ENCODE data around the gene TRIM3. TPM values are rescaled to one million over a fixed set of nuclear protein-coding genes. Genes with fewer than 3 reads are reported as not detected.
A peak's percentile ranks its signal among the peaks of the same experiment; 100 is the strongest.

Gene TRIM3
- total RNA-seq, 1 experiment from 2014 or later = 23.7 TPM

- DNase-seq (ENCODE audit: low read depth) = no peak
These were observed 35.7 kb downstream of the TRIM3 start for GRCh38 chr11:6437993-6438392.

GRCh38 chr11:6437423-6437822 lies 36.3 kb downstream of the TRIM3 start:
- DNase-seq (ENCODE audit: low read depth) = no peak

GRCh38 chr11:6433998-6434660 lies 39.6 kb downstream of the TRIM3 start:
- no peak for DNase-seq (ENCODE audit: low read depth)

GRCh38 chr11:6431861-6432260 lies 41.9 kb downstream of the TRIM3 start:
- peak; percentile 93 for DNase-seq (ENCODE audit: low read depth)

- DNase-seq (ENCODE audit: low read depth) = no peak
These were observed 46.2 kb downstream of the TRIM3 start for GRCh38 chr11:6427516-6427915.

GRCh38 chr11:6420677-6421076 lies 53.1 kb downstream of the TRIM3 start:
- no peak for DNase-seq (ENCODE audit: low read depth)

GRCh38 chr11:6419009-6419631 lies 54.6 kb downstream of the TRIM3 start, which contains the start of gene APBB1:
APBB1 (minus strand) TSS chr11:6419094; CDS start chr11:6411347, 7,747 bp downstream.
- peak; percentile 33 for DNase-seq (ENCODE audit: low read depth)

- DNase-seq (ENCODE audit: low read depth) = no peak
These were observed 55.2 kb downstream of the TRIM3 start for GRCh38 chr11:6418557-6419008.

GRCh38 chr11:6417907-6418556 lies 55.7 kb downstream of the TRIM3 start:
- DNase-seq (ENCODE audit: low read depth) = no peak

GRCh38 chr11:6415797-6416196 lies 57.9 kb downstream of the TRIM3 start:
- no peak for DNase-seq (ENCODE audit: low read depth)

GRCh38 chr11:6414874-6415328 lies 58.8 kb downstream of the TRIM3 start:
- DNase-seq (ENCODE audit: low read depth) = no peak

- no peak for DNase-seq (ENCODE audit: low read depth)
These were observed 59.9 kb downstream of the TRIM3 start for GRCh38 chr11:6413791-6414201.

- no peak for DNase-seq (ENCODE audit: low read depth)
These were observed 62.1 kb downstream of the TRIM3 start for GRCh38 chr11:6411594-6412031.

- no peak for DNase-seq (ENCODE audit: low read depth)
These were observed 62.9 kb downstream of the TRIM3 start for GRCh38 chr11:6410695-6411430.

- DNase-seq (ENCODE audit: low read depth) = no peak
These were observed 67.4 kb downstream of the TRIM3 start for GRCh38 chr11:6406370-6406769.

GRCh38 chr11:6405846-6406245 lies 67.9 kb downstream of the TRIM3 start:
- no peak for DNase-seq (ENCODE audit: low read depth)

GRCh38 chr11:6405052-6405667 lies 68.6 kb downstream of the TRIM3 start:
- DNase-seq (ENCODE audit: low read depth) = no peak

- no peak for DNase-seq (ENCODE audit: low read depth)
These were observed 69.2 kb downstream of the TRIM3 start for GRCh38 chr11:6404342-6405051.

GRCh38 chr11:6403539-6403938 lies 70.2 kb downstream of the TRIM3 start:
- no peak for DNase-seq (ENCODE audit: low read depth)

GRCh38 chr11:6402561-6402981 lies 71.2 kb downstream of the TRIM3 start:
- no peak for DNase-seq (ENCODE audit: low read depth)

- no peak for DNase-seq (ENCODE audit: low read depth)
These were observed 71.7 kb downstream of the TRIM3 start for GRCh38 chr11:6402061-6402470.
